ENCODE measurements around the gene FEZF1. TPM values are rescaled to one million over a fixed set of nuclear protein-coding genes. Genes with fewer than 3 reads are reported as not detected.

Gene FEZF1
- total and polyA plus RNA-seq, 2 experiments from 2014 or later, result not detected

- Histone ChIP-seq H3K4me3 (no peak overlapping the region), H3K79me2 (ENCODE audit: insufficient read depth) (no peaks in the 10 kb centered on the region), H4K20me1 (ENCODE audit: insufficient read depth) (no peaks in the 10 kb centered on the region), H3K9me3 (ENCODE audit: low read depth) (no peaks in the 10 kb centered on the region), H2AFZ (no peak overlapping the region), H3K36me3 (ENCODE audit: low read depth) (no peaks in the 10 kb centered on the region), H3K27ac (no peak overlapping the region), H3K4me1 (ENCODE audit: insufficient read depth) (no peaks in the 10 kb centered on the region), H3F3A (ENCODE audit: insufficient read depth) (no peaks in the 10 kb centered on the region), H3K9me2 (ENCODE audit: insufficient read depth) (no peaks in the 10 kb centered on the region), H3K4me2 (ENCODE audit: unreplicated experiment) (no peak overlapping the region), H3K9ac (no peak overlapping the region), H3K27me3 (replicated peaks; ENCODE audit: insufficient read depth) (peaks cover 94% of the 10 kb centered on the region)
- in situ Hi-C loops (cut with MboI), result no loop called here
- DNase-seq, result peak; percentile 22
- WGBS, 2 experiments (ENCODE audit: low coverage in 1 of 2, low lambda C conversion rate in 2 of 2, missing lambda C conversion rate in 2 of 2), result 7 to 8% methylated on average over 32 to 33 of the region's 35 CpGs
- TF ChIP-seq EZH2 (IDR thresholded peaks at IDR 0.05; ENCODE audit: insufficient read depth, poor library complexity, severe bottlenecking) (no peak), EZH2phosphoT487 (IDR thresholded peaks at IDR 0.05; ENCODE audit: insufficient read depth, low read depth) (no peak)
Measured at GRCh38 chr7:122301858-122302760, 2.4 kb downstream of the FEZF1 start.

DNA sequence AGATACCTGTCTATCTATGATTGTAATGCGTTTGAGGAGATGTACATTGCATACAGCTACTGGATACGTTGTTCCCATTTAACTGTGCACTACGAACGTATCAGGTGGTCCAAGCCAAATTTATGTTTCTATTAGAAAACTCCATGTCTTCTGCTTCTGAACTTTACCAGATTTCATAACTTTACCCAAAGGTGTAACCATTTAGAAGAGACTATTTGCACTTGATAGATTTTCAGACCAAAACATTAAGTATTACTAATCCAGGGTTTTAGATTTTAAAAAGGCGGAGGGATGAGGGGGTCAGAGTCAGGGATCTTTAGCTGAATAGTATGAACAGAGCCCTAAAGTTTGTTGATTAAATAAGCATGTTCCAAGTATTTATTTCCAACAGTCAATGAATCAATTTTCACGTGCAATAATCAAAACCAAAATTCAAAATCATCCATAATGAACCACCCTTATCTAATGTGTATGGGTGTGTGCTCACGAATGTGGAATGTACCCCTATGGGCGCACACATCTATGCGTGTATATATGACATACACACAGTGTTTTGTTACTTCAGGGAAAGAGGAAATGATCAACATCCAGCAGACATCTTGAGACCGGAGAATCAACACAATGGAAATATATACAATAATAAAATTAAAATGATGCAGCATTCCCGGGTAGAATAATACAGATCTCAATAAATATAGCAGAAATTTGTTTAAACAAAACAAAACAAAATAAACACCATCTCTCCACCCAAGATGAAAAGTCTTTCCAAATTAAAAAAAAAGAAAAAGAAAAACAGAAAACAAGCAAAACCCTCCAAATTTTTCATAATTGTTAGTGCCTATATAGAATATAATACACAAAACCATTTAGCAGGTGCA lies 3.4 kb downstream of the FEZF1 start:
- H3K4me3 ChIP-seq, result no peak overlapping the region
- no peak overlapping the region for H3K9ac ChIP-seq
- H3K4me1 ChIP-seq (ENCODE audit: insufficient read depth), result no peaks in the 10 kb centered on the region
- H3K9me2 ChIP-seq (ENCODE audit: insufficient read depth), result no peaks in the 10 kb centered on the region
- H3K36me3 ChIP-seq (ENCODE audit: low read depth), result no peaks in the 10 kb centered on the region
- no peaks in the 10 kb centered on the region for H3K79me2 ChIP-seq (ENCODE audit: insufficient read depth)
- WGBS, 2 experiments (ENCODE audit: low coverage in 1 of 2, low lambda C conversion rate in 2 of 2, missing lambda C conversion rate in 2 of 2), result 14 to 17% methylated on average over 11 of the region's 11 CpGs
- in situ Hi-C loops (cut with MboI), result no loop called here
- TF ChIP-seq EZH2phosphoT487 (IDR thresholded peaks at IDR 0.05; ENCODE audit: insufficient read depth, low read depth) (0 out of 2 replicates have a peak, but pooled peaks have one; percentile 24), EZH2 (IDR thresholded peaks at IDR 0.05; ENCODE audit: insufficient read depth, poor library complexity, severe bottlenecking) (no peak)
- H4K20me1 ChIP-seq (ENCODE audit: insufficient read depth), result no peaks in the 10 kb centered on the region
- H3K27me3 ChIP-seq (replicated peaks; ENCODE audit: insufficient read depth), result peaks cover 85% of the 10 kb centered on the region
- no peaks in the 10 kb centered on the region for H3F3A ChIP-seq (ENCODE audit: insufficient read depth)
- DNase-seq, result no peak
- no peak overlapping the region for H2AFZ ChIP-seq
- no peak overlapping the region for H3K4me2 ChIP-seq (ENCODE audit: unreplicated experiment)
- no peaks in the 10 kb centered on the region for H3K9me3 ChIP-seq (ENCODE audit: low read depth)
- no peak overlapping the region for H3K27ac ChIP-seq

DNA sequence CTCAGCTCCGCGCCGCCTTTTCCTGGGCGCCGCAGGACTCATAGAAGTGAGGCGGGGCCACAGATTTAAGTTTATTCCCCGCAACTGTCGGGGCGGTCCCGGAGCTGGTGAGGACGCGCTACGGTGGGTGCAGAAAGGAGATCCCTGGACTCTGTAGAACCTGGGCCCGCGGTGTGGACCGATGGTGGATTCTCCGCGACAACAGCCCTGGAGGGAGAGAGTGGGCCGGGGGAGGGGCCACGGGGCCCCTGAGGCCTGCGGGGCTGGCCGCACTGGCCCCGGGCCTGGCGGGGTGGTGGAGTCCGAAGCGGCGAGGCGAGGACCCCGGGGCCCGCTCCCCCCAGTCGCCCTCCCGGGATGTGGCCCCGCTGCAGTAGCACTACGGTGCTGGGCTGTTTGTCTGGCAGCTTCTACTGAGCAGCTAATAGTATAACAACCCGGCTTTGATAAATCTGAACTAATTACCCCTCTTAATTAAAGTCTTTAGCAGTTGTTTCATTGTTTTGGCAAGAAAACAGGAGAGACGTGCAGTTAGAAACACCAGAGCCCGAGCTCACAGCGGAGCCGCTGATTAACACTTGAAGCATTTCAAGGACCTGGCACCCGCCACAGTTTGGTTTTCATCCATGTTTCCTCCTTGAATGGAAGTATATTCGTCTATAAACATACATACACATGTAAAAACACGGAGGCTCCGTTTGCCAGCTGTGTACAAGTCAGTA lies 4.2 kb downstream of the FEZF1 start:
- DNase-seq, result peak; percentile 20

More for the DNA sequence above, 4.2 kb downstream of the FEZF1 start:
- Histone ChIP-seq H3K27me3 (replicated peaks; ENCODE audit: insufficient read depth) (peaks cover 77% of the 10 kb centered on the region), H3K9me3 (ENCODE audit: low read depth) (no peaks in the 10 kb centered on the region), H3K79me2 (ENCODE audit: insufficient read depth) (no peaks in the 10 kb centered on the region), H3K36me3 (ENCODE audit: low read depth) (no peaks in the 10 kb centered on the region), H3K4me2 (ENCODE audit: unreplicated experiment) (no peak overlapping the region), H3F3A (ENCODE audit: insufficient read depth) (no peaks in the 10 kb centered on the region), H3K4me3 (no peak overlapping the region), H3K27ac (no peak overlapping the region), H4K20me1 (ENCODE audit: insufficient read depth) (no peaks in the 10 kb centered on the region), H3K9ac (no peak overlapping the region), H3K4me1 (ENCODE audit: insufficient read depth) (no peaks in the 10 kb centered on the region), H2AFZ (no peak overlapping the region), H3K9me2 (ENCODE audit: insufficient read depth) (no peaks in the 10 kb centered on the region)
- WGBS, 2 experiments (ENCODE audit: low coverage in 1 of 2, low lambda C conversion rate in 2 of 2, missing lambda C conversion rate in 2 of 2), result 7 to 13% methylated on average over 38 to 40 of the region's 43 CpGs
- TF ChIP-seq EZH2phosphoT487 (IDR thresholded peaks at IDR 0.05; ENCODE audit: insufficient read depth, low read depth) (no peak), EZH2 (IDR thresholded peaks at IDR 0.05; ENCODE audit: insufficient read depth, poor library complexity, severe bottlenecking) (no peak)
- in situ Hi-C loops (cut with MboI), result no loop called here
